Left ventricle myocardium inferior (tissue), 1 donor: ENCODE measurements around the gene ARMH2. TPM values are rescaled to one million over a fixed set of nuclear protein-coding genes. Genes with fewer than 3 reads are reported as not detected.

Source experiments
- DNase-seq: peaks from one replicate; pipeline ENCODE4 v3.0.0-alpha.2; 2020
- H3K27ac ChIP-seq: fragments of 200-600 bp; replicated peaks from 2 replicates; pipeline ENCODE4 v1.8.0; 2021
- H3K27me3 ChIP-seq: fragments of 200-600 bp; 2 replicates; pipeline ENCODE4 v1.8.0; 2021; ENCODE audit warnings: low read depth
- H3K36me3 ChIP-seq: fragments of 200-600 bp; 2 replicates; pipeline ENCODE4 v1.8.0; 2021
- H3K4me1 ChIP-seq: fragments of 200-600 bp; 2 replicates; pipeline ENCODE4 v1.8.0; 2021
- H3K4me3 ChIP-seq: fragments of 200-600 bp; 2 replicates; pipeline ENCODE4 v1.8.0; 2021; ENCODE audit warnings: mild to moderate bottlenecking, moderate library complexity
- H3K9me3 ChIP-seq: fragments of 200-600 bp; replicated peaks from 2 replicates; pipeline ENCODE4 v1.8.0; 2021
- intact Hi-C: fragments of 100-400 bp; cut with micrococcal nuclease; formaldehyde crosslinking; loops from one replicate; pipeline ENCODE4 v1.11.0; 2022
- total RNA-seq: library from RNA; stranded (reverse); fragmentation: NEBNext Ultra II Directional; extraction: Animal tissue kit (Norgen Biotek cat#: 25700); gene quantifications from one replicate; pipeline ENCODE4 v1.2.1, GENCODE V29; 2021
- TF ChIP-seq, protein P1 (sequence below): fragments of 200-600 bp; IDR thresholded peaks from 2 replicates; pipeline ENCODE4 v1.8.0; 2021; ENCODE audit warnings: antibody characterized with exemption, mild to moderate bottlenecking, borderline replicate concordance
- donor health status: DM: no; HTN: yes; CAD: no; lungs with severe emphysema.

ARMH2 gene
- total RNA-seq, 1 donor from 2014 or later = not detected

DNA sequence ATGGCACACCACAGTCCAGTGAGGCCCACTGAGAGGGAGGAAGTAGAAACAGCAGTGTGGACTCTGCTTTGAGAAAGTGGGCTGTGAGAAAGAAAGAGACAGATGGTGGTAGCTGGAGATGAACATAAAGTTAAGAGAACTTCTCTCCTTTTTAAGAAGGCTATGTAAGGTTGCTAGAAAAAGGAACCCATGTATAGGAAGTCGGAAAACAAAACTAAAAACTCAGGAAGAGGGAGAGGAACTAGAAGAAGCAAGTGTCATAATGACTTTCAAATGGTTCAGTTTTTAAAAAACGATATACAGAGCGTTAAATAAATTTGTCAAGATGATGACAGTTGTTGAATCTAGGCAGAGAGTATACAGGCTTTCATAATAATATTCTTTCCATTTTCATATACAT, 49.4 kb downstream of the ARMH2 start:
- intact Hi-C loops = no loop called here
- no peak for DNase-seq
- TF ChIP-seq, protein P1, sequence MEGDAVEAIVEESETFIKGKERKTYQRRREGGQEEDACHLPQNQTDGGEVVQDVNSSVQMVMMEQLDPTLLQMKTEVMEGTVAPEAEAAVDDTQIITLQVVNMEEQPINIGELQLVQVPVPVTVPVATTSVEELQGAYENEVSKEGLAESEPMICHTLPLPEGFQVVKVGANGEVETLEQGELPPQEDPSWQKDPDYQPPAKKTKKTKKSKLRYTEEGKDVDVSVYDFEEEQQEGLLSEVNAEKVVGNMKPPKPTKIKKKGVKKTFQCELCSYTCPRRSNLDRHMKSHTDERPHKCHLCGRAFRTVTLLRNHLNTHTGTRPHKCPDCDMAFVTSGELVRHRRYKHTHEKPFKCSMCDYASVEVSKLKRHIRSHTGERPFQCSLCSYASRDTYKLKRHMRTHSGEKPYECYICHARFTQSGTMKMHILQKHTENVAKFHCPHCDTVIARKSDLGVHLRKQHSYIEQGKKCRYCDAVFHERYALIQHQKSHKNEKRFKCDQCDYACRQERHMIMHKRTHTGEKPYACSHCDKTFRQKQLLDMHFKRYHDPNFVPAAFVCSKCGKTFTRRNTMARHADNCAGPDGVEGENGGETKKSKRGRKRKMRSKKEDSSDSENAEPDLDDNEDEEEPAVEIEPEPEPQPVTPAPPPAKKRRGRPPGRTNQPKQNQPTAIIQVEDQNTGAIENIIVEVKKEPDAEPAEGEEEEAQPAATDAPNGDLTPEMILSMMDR = no peak
- Histone ChIP-seq H3K4me3 (no peak overlapping the region), H3K9me3 (no peaks in the 10 kb centered on the region), H3K36me3 (no peaks in the 10 kb centered on the region), H3K27me3 (peaks cover 10% of the 10 kb centered on the region), H3K4me1 (no peaks in the 10 kb centered on the region), H3K27ac (peak overlapping the region; percentile 41)

Other genes with a start within 250 kb of the ARMH2 start
- not detected for gene KIAA0319, start 152.7 kb downstream of the ARMH2 start, total RNA-seq
- gene TDP2, start 132.0 kb downstream of the ARMH2 start, total RNA-seq = 22.1 TPM
- 59.2 TPM for gene ACOT13, start 131.8 kb downstream of the ARMH2 start, total RNA-seq
- gene C6orf62, start 79.8 kb downstream of the ARMH2 start, total RNA-seq = 40.4 TPM
- 8.1 TPM for gene GMNN, start 24.0 kb downstream of the ARMH2 start, total RNA-seq
- 3.1 TPM for gene RIPOR2, start 137.0 kb upstream of the ARMH2 start, total RNA-seq